Measurements from ENCODE around the gene SMC3. TPM values are rescaled to one million over a fixed set of nuclear protein-coding genes. Genes with fewer than 3 reads are reported as not detected.

The SMC3 gene
- total and polyA plus RNA-seq, 2 experiments from 2014 or later = 72.3 to 320 TPM

DNA sequence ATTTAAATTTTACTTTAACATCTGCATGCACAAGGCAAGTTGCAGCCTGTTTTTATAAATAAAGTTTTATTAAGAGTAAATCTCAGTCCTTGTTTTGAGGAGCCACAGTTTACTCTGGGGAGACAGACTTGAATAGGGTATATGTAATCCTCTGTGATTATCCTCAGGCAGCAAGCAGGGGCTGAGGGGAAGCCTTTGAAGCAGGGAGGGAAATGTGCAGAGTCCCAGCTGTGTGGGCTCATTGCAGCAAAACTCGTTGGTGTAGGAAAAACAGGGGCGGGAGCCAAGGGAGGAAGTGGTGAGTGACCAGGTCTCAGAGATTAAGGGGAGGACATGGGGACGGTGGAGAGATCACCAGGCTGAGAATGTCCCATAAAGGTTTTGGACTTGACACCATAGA, 34.3 kb upstream of the SMC3 start (continued):
- TF ChIP-seq, protein P1, sequence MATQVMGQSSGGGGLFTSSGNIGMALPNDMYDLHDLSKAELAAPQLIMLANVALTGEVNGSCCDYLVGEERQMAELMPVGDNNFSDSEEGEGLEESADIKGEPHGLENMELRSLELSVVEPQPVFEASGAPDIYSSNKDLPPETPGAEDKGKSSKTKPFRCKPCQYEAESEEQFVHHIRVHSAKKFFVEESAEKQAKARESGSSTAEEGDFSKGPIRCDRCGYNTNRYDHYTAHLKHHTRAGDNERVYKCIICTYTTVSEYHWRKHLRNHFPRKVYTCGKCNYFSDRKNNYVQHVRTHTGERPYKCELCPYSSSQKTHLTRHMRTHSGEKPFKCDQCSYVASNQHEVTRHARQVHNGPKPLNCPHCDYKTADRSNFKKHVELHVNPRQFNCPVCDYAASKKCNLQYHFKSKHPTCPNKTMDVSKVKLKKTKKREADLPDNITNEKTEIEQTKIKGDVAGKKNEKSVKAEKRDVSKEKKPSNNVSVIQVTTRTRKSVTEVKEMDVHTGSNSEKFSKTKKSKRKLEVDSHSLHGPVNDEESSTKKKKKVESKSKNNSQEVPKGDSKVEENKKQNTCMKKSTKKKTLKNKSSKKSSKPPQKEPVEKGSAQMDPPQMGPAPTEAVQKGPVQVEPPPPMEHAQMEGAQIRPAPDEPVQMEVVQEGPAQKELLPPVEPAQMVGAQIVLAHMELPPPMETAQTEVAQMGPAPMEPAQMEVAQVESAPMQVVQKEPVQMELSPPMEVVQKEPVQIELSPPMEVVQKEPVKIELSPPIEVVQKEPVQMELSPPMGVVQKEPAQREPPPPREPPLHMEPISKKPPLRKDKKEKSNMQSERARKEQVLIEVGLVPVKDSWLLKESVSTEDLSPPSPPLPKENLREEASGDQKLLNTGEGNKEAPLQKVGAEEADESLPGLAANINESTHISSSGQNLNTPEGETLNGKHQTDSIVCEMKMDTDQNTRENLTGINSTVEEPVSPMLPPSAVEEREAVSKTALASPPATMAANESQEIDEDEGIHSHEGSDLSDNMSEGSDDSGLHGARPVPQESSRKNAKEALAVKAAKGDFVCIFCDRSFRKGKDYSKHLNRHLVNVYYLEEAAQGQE (IDR thresholded peaks at IDR 0.05; ENCODE audit: unreplicated experiment) = no peak
- TF ChIP-seq NANOG (IDR thresholded peaks at IDR 0.05; ENCODE audit: borderline replicate concordance) = no peak

DNA sequence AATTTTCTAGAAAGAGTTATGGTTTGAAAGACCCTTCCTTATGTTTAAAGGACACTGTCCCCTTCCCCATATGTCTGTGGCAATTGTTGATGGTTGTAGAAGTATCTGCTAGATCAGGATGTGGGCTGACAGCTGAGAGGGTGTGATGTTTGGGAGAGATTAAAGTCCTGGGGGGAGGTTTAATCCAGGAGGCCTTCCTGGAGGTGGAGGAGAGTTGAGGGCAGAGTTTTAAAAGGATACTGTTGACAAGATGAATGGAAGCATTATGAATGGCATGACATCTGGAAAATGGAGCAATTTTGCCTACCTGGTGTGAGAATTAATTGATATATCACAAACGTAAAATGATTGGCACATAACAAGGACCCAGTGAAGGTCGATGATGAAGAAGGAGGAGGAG, 32.9 kb upstream of the SMC3 start:
- no peak for ATAC-seq
- no peak for TF ChIP-seq JUNB (IDR thresholded peaks at IDR 0.05; ENCODE audit: unreplicated experiment)
- no peak for TF ChIP-seq POLR2AphosphoS5 (IDR thresholded peaks at IDR 0.05; ENCODE audit: low read depth)
- no peak for TF ChIP-seq CREB1 (CRISPR knock-in tag; IDR thresholded peaks at IDR 0.05; ENCODE audit: low read depth)
- TF ChIP-seq EZH2phosphoT487 (IDR thresholded peaks at IDR 0.05; ENCODE audit: unreplicated experiment) = no peak
- TF ChIP-seq, protein P2, sequence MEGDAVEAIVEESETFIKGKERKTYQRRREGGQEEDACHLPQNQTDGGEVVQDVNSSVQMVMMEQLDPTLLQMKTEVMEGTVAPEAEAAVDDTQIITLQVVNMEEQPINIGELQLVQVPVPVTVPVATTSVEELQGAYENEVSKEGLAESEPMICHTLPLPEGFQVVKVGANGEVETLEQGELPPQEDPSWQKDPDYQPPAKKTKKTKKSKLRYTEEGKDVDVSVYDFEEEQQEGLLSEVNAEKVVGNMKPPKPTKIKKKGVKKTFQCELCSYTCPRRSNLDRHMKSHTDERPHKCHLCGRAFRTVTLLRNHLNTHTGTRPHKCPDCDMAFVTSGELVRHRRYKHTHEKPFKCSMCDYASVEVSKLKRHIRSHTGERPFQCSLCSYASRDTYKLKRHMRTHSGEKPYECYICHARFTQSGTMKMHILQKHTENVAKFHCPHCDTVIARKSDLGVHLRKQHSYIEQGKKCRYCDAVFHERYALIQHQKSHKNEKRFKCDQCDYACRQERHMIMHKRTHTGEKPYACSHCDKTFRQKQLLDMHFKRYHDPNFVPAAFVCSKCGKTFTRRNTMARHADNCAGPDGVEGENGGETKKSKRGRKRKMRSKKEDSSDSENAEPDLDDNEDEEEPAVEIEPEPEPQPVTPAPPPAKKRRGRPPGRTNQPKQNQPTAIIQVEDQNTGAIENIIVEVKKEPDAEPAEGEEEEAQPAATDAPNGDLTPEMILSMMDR (conservative IDR thresholded peaks at IDR 0.05; ENCODE audit: low read depth in 2 of 2) = no peak
- Histone ChIP-seq H3K79me2 (replicated peaks; ENCODE audit: insufficient read depth) (no peaks in the 10 kb centered on the region), H2AFZ (no peak overlapping the region), H3K4me1 (ENCODE audit: insufficient read depth) (peaks cover 16% of the 10 kb centered on the region), H3K27ac (ENCODE audit: low read depth) (no peak overlapping the region), H3F3A (replicated peaks; ENCODE audit: low read depth) (no peaks in the 10 kb centered on the region), H3K36me3 (ENCODE audit: insufficient read depth) (no peaks in the 10 kb centered on the region), H3K9me2 (ENCODE audit: insufficient read depth) (no peaks in the 10 kb centered on the region), H4K20me1 (replicated peaks; ENCODE audit: insufficient read depth) (no peaks in the 10 kb centered on the region), H3K4me3 (no peak overlapping the region), H3K27me3 (ENCODE audit: insufficient read depth) (no peaks in the 10 kb centered on the region), H3K4me2 (no peak overlapping the region)
- Mint-ChIP-seq H3K4me3 (no peak overlapping the region), H3K27ac (no peak overlapping the region), H3K4me1 (peaks cover 28% of the 10 kb centered on the region), H3K9me3 (no peaks in the 10 kb centered on the region), H3K27me3 (ENCODE audit: insufficient read depth, low read depth, poor library complexity) (peaks cover 8% of the 10 kb centered on the region), H3K36me3 (ENCODE audit: low read depth) (no peaks in the 10 kb centered on the region)
- no peak for DNase-seq (ENCODE audit: low spot score)

Data from GM23338 (cell line).